ENCODE results near the gene RAPGEF5.
A peak's percentile ranks its signal among the peaks of the same experiment; 100 is the strongest.

Gene RAPGEF5

DNA sequence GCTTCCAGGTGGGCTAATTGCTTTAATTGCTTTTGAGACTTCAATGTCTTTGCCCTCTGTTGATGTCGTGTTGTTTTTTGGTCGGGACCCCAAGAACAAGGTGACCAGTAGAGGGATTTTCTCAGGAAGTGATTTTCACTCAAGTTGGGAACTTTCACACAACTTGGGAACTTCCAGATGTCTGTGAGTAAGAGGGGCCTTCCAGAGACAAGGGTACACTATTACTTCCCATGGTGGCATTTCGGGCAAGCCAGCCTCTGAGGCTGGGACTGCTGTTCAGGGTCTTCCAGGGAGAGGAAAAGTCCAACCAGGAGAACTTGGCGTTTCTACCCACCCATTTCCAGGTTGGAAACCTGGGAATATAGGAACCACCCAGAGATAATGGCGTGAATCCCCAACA, 241.3 kb downstream of the RAPGEF5 start:
- H3K4me3 ChIP-seq (ENCODE audit: low read length) = no peak overlapping the region
- no peak for DNase-seq (ENCODE audit: low read depth)

DNA sequence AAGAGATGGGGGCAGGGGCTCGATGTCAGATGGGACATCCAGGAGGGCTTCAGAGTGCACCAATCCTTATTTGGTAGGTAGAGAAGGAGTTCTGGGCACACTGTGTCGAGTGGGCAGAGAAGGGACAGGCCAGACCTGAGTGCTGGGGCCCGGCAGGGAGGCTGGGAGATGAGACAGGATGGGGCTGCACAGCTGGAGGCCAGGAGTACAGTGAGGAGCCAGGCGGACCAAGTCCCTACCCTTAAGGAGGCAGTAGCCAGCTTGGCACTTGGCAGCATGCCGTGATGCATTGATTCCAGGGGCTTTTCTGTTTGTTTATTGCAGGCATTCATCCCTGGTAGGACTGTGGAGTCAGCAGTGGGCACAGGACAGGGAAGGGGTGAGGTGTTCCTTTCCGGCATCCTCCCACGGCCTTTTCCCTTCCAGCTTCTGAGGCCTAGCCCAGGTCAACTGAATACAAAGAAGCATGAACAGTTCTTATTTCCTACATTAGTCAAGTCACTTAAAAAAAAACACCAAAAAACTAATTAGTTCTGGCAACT, 242.4 kb downstream of the RAPGEF5 start:
- no peak for DNase-seq (ENCODE audit: low read depth)
- no peak overlapping the region for H3K4me3 ChIP-seq (ENCODE audit: low read length)
- TF ChIP-seq, protein P1, sequence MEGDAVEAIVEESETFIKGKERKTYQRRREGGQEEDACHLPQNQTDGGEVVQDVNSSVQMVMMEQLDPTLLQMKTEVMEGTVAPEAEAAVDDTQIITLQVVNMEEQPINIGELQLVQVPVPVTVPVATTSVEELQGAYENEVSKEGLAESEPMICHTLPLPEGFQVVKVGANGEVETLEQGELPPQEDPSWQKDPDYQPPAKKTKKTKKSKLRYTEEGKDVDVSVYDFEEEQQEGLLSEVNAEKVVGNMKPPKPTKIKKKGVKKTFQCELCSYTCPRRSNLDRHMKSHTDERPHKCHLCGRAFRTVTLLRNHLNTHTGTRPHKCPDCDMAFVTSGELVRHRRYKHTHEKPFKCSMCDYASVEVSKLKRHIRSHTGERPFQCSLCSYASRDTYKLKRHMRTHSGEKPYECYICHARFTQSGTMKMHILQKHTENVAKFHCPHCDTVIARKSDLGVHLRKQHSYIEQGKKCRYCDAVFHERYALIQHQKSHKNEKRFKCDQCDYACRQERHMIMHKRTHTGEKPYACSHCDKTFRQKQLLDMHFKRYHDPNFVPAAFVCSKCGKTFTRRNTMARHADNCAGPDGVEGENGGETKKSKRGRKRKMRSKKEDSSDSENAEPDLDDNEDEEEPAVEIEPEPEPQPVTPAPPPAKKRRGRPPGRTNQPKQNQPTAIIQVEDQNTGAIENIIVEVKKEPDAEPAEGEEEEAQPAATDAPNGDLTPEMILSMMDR (conservative IDR thresholded peaks at IDR 0.05; ENCODE audit: low read depth, low read length) = no peak

More for the DNA sequence above, 241.3 kb downstream of the RAPGEF5 start:
- TF ChIP-seq, protein P1 (conservative IDR thresholded peaks at IDR 0.05; ENCODE audit: low read depth, low read length) = no peak

DNA sequence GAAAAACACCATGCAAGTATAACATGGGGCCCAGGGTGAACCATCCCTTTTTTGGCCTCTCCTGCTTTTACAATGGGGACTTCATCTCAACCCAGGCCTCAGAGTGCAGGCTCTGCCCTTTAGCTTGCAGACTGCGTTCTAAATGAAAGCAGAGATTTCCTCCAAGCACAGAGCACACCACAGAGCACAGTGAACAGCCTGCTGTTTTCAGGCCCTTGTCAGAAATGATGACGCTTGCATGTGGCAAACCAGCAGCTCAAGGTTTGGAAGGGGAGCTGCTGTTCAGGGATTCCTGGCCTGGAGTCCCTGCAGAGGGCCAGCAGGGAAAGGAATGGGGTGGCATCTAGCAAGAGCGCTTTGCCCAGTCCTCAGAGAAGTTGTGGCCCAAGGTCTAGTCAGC, 243.9 kb downstream of the RAPGEF5 start:
- no peak overlapping the region for H3K4me3 ChIP-seq (ENCODE audit: low read length)
- TF ChIP-seq, protein P1 (conservative IDR thresholded peaks at IDR 0.05; ENCODE audit: low read depth, low read length) = no peak
- no peak for DNase-seq (ENCODE audit: low read depth)

DNA sequence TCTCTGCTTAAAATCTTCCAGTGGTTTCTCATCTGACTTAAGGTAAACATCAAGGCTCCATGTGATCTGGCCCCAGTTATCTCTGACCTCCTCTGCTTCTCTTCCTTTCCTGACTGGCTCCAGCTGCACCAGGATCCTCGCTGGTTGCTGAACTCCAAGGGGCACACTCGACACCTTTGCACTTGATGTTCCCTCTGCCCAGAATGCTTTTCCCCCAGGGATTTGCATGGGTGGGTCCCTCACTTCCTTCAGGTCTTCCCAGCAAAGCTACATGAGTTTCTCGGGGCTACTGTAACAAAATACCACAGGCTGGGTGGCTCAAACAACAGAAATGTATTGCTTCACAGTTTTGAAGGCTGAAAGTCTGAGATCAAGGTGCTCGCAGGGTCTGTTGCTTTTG, 245.3 kb downstream of the RAPGEF5 start:
- no peak for DNase-seq (ENCODE audit: low read depth)
- TF ChIP-seq, protein P1 (conservative IDR thresholded peaks at IDR 0.05; ENCODE audit: low read depth, low read length) = no peak
- no peak overlapping the region for H3K4me3 ChIP-seq (ENCODE audit: low read length)

DNA sequence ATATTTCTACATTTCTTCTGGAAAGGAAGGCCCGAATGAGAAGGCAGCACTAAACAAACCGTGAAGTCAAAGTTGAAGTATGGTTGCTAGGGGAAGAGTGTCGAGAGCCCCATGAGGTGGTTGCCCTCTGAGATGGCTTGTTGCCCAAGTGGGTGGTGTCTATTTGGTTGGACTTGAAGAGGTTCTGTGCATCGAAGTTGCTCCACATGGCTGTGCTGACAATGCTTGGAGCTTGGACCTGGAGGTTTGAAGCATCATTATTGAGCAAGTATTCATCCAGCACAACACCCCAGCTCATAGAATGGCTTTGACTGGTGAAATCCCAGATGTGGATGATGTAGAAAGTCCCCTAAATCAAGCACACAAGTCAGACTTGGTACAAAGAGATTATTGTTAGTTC, 246.1 kb downstream of the RAPGEF5 start:
- DNase-seq (ENCODE audit: low read depth) = no peak
- TF ChIP-seq, protein P1 (conservative IDR thresholded peaks at IDR 0.05; ENCODE audit: low read depth, low read length) = no peak

DNA sequence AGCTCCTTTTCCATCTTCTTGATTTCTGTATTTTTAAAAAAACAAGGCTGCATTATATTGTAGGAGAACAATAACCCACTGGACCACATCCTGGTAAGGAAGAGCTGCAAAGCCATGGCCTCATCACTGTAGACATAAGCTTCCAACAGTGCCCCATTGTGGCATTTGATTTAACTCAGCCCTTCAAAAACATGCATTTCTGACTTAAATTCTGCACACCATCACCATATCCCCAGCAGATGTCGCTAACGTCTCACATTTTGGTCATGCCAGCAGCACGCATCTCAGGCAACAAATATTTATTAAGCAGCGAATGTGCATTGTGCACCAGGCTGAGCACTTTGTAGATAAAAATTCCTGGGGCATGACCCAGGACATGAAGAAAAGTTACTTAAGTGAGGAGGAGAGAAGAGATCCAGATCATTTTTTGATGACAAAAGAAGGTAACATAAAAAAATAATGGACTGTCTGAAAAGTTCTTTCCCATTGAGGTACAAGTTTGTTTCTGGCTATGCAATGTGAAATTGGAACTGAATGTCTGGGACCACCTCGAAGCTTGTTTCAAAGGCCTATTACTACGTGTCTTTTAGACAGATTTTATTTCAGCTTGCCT, 246.6 kb downstream of the RAPGEF5 start:
- DNase-seq (ENCODE audit: low read depth) = peak; percentile 44
- H3K4me3 ChIP-seq (ENCODE audit: low read length) = no peak overlapping the region
- TF ChIP-seq, protein P1 (conservative IDR thresholded peaks at IDR 0.05; ENCODE audit: low read depth, low read length) = peak; percentile 82

More for the DNA sequence above, 246.1 kb downstream of the RAPGEF5 start:
- no peak overlapping the region for H3K4me3 ChIP-seq (ENCODE audit: low read length)

DNA sequence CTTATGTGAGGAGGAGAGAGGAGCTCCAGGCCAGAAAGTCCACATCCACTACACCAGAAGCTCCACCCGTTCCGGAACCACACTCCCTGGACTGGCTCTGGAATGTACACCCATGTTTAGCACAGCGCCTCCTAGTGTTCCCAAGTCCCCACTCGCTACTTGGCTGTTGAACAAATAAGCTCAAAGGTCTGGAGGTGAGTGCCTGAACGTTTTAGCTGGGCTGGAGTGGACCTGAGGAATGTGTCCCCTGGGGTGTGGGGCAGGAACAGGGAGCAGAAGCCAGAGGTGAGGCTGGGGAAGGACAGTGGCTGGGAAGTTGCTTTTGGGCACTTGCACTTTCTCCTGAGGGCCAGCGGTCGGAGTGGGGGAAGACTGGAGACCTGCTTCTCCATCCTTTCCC, 247.2 kb downstream of the RAPGEF5 start:
- TF ChIP-seq, protein P1 (conservative IDR thresholded peaks at IDR 0.05; ENCODE audit: low read depth, low read length) = peak; percentile 40
- DNase-seq (ENCODE audit: low read depth) = no peak

More for the DNA sequence above, 247.2 kb downstream of the RAPGEF5 start:
- no peak overlapping the region for H3K4me3 ChIP-seq (ENCODE audit: low read length)

All from retinal pigment epithelial cell (primary cell).